ENCODE results near the gene FAM98C. TPM values are rescaled to one million over a fixed set of nuclear protein-coding genes. Genes with fewer than 3 reads are reported as not detected.

The FAM98C gene
- total RNA-seq = 1 to 10 TPM; 4.2 to 7.1 TPM
- 1 to 10 TPM; 5.3 to 8.5 TPM for polyA plus RNA-seq

GRCh38 chr19:38402967-38403674, at the start of gene FAM98C:
TSS of gene FAM98C (plus strand) at chr19:38403093. CDS start at chr19:38403154, 61 bp downstream.
- H3K4me3 ChIP-seq (ENCODE audit: low read depth in 1 of 3, low read length in 3 of 3) = peak within 1 kb of the TSS; percentile 49 to 95 (median 78)
- H3K27ac ChIP-seq (ENCODE audit: low read depth in 1 of 2, low read length in 2 of 2) = peak within 1 kb of the TSS; percentile 52 to 67
- peak in 1 of 2 donors; percentile 41 for TF ChIP-seq GABPA (IDR thresholded peaks at IDR 0.05 in 1 of 2, conservative IDR thresholded peaks at IDR 0.05 in 1 of 2)
- no peak for TF ChIP-seq RXRA (IDR thresholded peaks at IDR 0.05)
- TF ChIP-seq, protein P1, sequence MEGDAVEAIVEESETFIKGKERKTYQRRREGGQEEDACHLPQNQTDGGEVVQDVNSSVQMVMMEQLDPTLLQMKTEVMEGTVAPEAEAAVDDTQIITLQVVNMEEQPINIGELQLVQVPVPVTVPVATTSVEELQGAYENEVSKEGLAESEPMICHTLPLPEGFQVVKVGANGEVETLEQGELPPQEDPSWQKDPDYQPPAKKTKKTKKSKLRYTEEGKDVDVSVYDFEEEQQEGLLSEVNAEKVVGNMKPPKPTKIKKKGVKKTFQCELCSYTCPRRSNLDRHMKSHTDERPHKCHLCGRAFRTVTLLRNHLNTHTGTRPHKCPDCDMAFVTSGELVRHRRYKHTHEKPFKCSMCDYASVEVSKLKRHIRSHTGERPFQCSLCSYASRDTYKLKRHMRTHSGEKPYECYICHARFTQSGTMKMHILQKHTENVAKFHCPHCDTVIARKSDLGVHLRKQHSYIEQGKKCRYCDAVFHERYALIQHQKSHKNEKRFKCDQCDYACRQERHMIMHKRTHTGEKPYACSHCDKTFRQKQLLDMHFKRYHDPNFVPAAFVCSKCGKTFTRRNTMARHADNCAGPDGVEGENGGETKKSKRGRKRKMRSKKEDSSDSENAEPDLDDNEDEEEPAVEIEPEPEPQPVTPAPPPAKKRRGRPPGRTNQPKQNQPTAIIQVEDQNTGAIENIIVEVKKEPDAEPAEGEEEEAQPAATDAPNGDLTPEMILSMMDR (IDR thresholded peaks at IDR 0.05; ENCODE audit: low read depth, low read length, missing input control) = peak; percentile 94
- TF ChIP-seq SP1 (IDR thresholded peaks at IDR 0.05) = peak; percentile 67
- TF ChIP-seq RAD21 (IDR thresholded peaks at IDR 0.05) = peak; percentile 80 to 86
- TF ChIP-seq HNF4G (IDR thresholded peaks at IDR 0.05) = no peak
- TF ChIP-seq EGR1 (IDR thresholded peaks at IDR 0.05; ENCODE audit: low read depth in 2 of 2) = no peak
- peaks cover 0 to 7% (median 3%) of the 10 kb centered on the region in 4 donors for H3K4me1 ChIP-seq (ENCODE audit: control insufficient read depth in 4 of 4, insufficient read depth in 4 of 4, low read length in 3 of 4)
- no peaks in the 10 kb centered on the region for H3K9me3 ChIP-seq (ENCODE audit: control insufficient read depth in 4 of 4, low read length in 3 of 4)
- under 1% methylated on average over 82 of the region's 82 CpGs for WGBS
- H3K36me3 ChIP-seq (ENCODE audit: control insufficient read depth in 4 of 4, insufficient read depth in 3 of 4, low read depth in 1 of 4, low read length in 3 of 4) = peaks cover 0 to 6% (median 2%) of the 10 kb centered on the region in 4 donors
- peak within 1 kb of the TSS; percentile 76 to 81 for H3K9ac ChIP-seq (ENCODE audit: low read depth in 1 of 2, low read length in 2 of 2)
- no peaks in the 10 kb centered on the region for H3K27me3 ChIP-seq (ENCODE audit: control insufficient read depth in 4 of 4, insufficient read depth in 4 of 4, low read length in 3 of 4)
- DNase-seq (ENCODE audit: low spot score) = peak; percentile 98

GRCh38 chr19:38355728-38356725, 46.9 kb upstream of the FAM98C start:
- Histone ChIP-seq H3K4me1 (ENCODE audit: control insufficient read depth in 4 of 4, insufficient read depth in 4 of 4, low read length in 3 of 4) (no peaks in the 10 kb centered on the region), H3K27ac (ENCODE audit: low read depth in 1 of 2, low read length in 2 of 2) (no peak overlapping the region), H3K9ac (ENCODE audit: low read depth in 1 of 2, low read length in 2 of 2) (no peak overlapping the region), H3K9me3 (ENCODE audit: control insufficient read depth in 4 of 4, low read length in 3 of 4) (no peaks in the 10 kb centered on the region), H3K27me3 (ENCODE audit: control insufficient read depth in 4 of 4, insufficient read depth in 4 of 4, low read length in 3 of 4) (peaks cover 0 to 13% (median 3%) of the 10 kb centered on the region in 4 donors), H3K4me3 (ENCODE audit: low read depth in 1 of 3, low read length in 3 of 3) (no peak overlapping the region), H3K36me3 (ENCODE audit: control insufficient read depth in 4 of 4, insufficient read depth in 3 of 4, low read depth in 1 of 4, low read length in 3 of 4) (no peaks in the 10 kb centered on the region)
- no peak for DNase-seq (ENCODE audit: low spot score)
- 75% methylated on average over 16 of the region's 16 CpGs for WGBS
- no peak for TF ChIP-seq EGR1 (IDR thresholded peaks at IDR 0.05; ENCODE audit: low read depth in 2 of 2)
- no peak for TF ChIP-seq REST (IDR thresholded peaks at IDR 0.05)
- TF ChIP-seq FOXA2 (IDR thresholded peaks at IDR 0.05) = no peak
- TF ChIP-seq MAX (IDR thresholded peaks at IDR 0.05) = no peak
- TF ChIP-seq FOXA1 (IDR thresholded peaks at IDR 0.05) = no peak
- no peak for TF ChIP-seq GABPA (IDR thresholded peaks at IDR 0.05 in 1 of 2, conservative IDR thresholded peaks at IDR 0.05 in 1 of 2)
- TF ChIP-seq NR2F2 (IDR thresholded peaks at IDR 0.05) = no peak
- TF ChIP-seq, protein P2, sequence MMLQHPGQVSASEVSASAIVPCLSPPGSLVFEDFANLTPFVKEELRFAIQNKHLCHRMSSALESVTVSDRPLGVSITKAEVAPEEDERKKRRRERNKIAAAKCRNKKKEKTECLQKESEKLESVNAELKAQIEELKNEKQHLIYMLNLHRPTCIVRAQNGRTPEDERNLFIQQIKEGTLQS (IDR thresholded peaks at IDR 0.05) = no peak
- no peak for TF ChIP-seq ZBTB33 (IDR thresholded peaks at IDR 0.05)
- TF ChIP-seq, protein P1 (IDR thresholded peaks at IDR 0.05; ENCODE audit: low read depth, low read length, missing input control) = no peak
- TF ChIP-seq HNF4A (conservative IDR thresholded peaks at IDR 0.05) = no peak
